ENCODE measurements around the gene PDE1C. TPM values are rescaled to one million over a fixed set of nuclear protein-coding genes. Genes with fewer than 3 reads are reported as not detected.

PDE1C gene
- total and polyA plus RNA-seq, 2 of the 4 experiments (the other 2 are of a cell fraction): 14.2 to 61.5 TPM

GRCh38 chr7:32025381-32026082 is 44.7 kb downstream of the PDE1C start:
- no TSS peak for BruUV-seq (replicated peaks)
- Histone ChIP-seq H2BK20ac (ENCODE audit: low read depth, low read length) (no peak overlapping the region), H3K9ac (ENCODE audit: low read depth, low read length) (no peak overlapping the region), H2BK15ac (ENCODE audit: low read depth, low read length) (no peak overlapping the region; the same call in 2 of the 3 replicates), H4K5ac (ENCODE audit: low read depth, low read length) (no peak overlapping the region; the same call in 1 of the 2 replicates), H2AK9ac (replicated peaks; ENCODE audit: low read depth, low read length, poor library complexity) (no peak overlapping the region), H3K4me3 (ENCODE audit: insufficient read depth, low read depth, low read length) (no peak overlapping the region), H4K20me1 (ENCODE audit: insufficient read depth, low read length) (no peaks in the 10 kb centered on the region), H4K91ac (ENCODE audit: insufficient read depth, low read depth, low read length) (no peak overlapping the region), H4K8ac (ENCODE audit: low read depth in 2 of 2, low read length in 2 of 2) (no peak overlapping the region), H3K4ac (ENCODE audit: low read depth, low read length) (no peak overlapping the region), H3K9me1 (ENCODE audit: insufficient read depth, low read length) (no peaks in the 10 kb centered on the region), H3K14ac (replicated peaks; ENCODE audit: low read depth, low read length) (no peak overlapping the region), H3K27ac (ENCODE audit: insufficient read depth, low read length) (no peak overlapping the region), H3K36me3 (ENCODE audit: control insufficient read depth, insufficient read depth, low read length) (no peaks in the 10 kb centered on the region), H2BK120ac (ENCODE audit: low read depth, low read length) (no peak overlapping the region), H3K79me1 (ENCODE audit: low read depth in 1 of 2, low read length in 2 of 2) (peaks cover 7 to 12% of the 10 kb centered on the region in 2 experiments; a peak in 3 of 4 replicates), H2AK5ac (ENCODE audit: low read depth, low read length) (no peak overlapping the region; the same call in 1 of the 2 replicates), H3K23ac (ENCODE audit: low read depth, low read length) (no peak overlapping the region), H3K4me2 (ENCODE audit: low read depth, low read length) (no peak overlapping the region), H2AFZ (replicated peaks; ENCODE audit: low read length, poor library complexity) (no peak overlapping the region), H3K27me3 (ENCODE audit: control insufficient read depth, insufficient read depth, low read length) (no peaks in the 10 kb centered on the region), H3K18ac (ENCODE audit: low read depth, low read length) (no peak overlapping the region; the same call in 1 of the 2 replicates), H3K4me1 (ENCODE audit: control insufficient read depth, insufficient read depth, low read length) (peaks cover 4% of the 10 kb centered on the region; the same call in 1 of the 2 replicates), H3K9me3 (ENCODE audit: control insufficient read depth, insufficient read depth, low read length) (no peaks in the 10 kb centered on the region), H2BK5ac (ENCODE audit: low read depth, low read length, poor library complexity, severe bottlenecking) (no peak overlapping the region), H3K56ac (ENCODE audit: extremely low read depth, insufficient read depth, low read length) (no peak overlapping the region)
- CTCF ChIA-PET: no interaction called here
- no peak for DNase-seq
- POLR2A ChIA-PET (ENCODE audit: unreplicated experiment): no interaction called here
- 53% methylated on average over 2 of the region's 6 CpGs; no CpG with 5 or more reads in 1 of the 2 experiments for WGBS, 2 experiments (ENCODE audit: extremely low coverage in 2 of 2, insufficient read length in 1 of 2)
- dilution Hi-C loops (cut with HindIII; ENCODE audit: low sequenced_read_pairs, unreplicated experiment): no loop called here
- intact Hi-C loops (cut with micrococcal nuclease): no loop called here
- in situ Hi-C loops (cut with MboI; ENCODE audit: low sequenced_read_pairs): no loop called here
- ATAC-seq (ENCODE audit: low read depth): no peak
- TF ChIP-seq NFE2L2 (IDR thresholded peaks at IDR 0.05; ENCODE audit: low read depth, low read length) (no peak), FOS (IDR thresholded peaks at IDR 0.05; ENCODE audit: low read depth, low read length) (no peak), MXI1 (IDR thresholded peaks at IDR 0.05; ENCODE audit: borderline replicate concordance, low read depth, low read length) (no peak), RCOR1 (IDR thresholded peaks at IDR 0.05; ENCODE audit: insufficient replicate concordance, low read length) (no peak), RFX5 (IDR thresholded peaks at IDR 0.05; ENCODE audit: low read depth, low read length) (no peak), MAFK (IDR thresholded peaks at IDR 0.05; ENCODE audit: low read depth, low read length) (no peak), RAD21 (IDR thresholded peaks at IDR 0.05; ENCODE audit: low read length) (no peak), MAZ (IDR thresholded peaks at IDR 0.05; ENCODE audit: borderline replicate concordance, low read depth, low read length) (no peak), SMC3 (IDR thresholded peaks at IDR 0.05; ENCODE audit: low read depth, low read length) (no peak), CEBPB (IDR thresholded peaks at IDR 0.05; ENCODE audit: low read depth, low read length) (no peak), POLR2A (IDR thresholded peaks at IDR 0.05; ENCODE audit: low read depth, low read length) (no peak)
- TF ChIP-seq, protein P1, sequence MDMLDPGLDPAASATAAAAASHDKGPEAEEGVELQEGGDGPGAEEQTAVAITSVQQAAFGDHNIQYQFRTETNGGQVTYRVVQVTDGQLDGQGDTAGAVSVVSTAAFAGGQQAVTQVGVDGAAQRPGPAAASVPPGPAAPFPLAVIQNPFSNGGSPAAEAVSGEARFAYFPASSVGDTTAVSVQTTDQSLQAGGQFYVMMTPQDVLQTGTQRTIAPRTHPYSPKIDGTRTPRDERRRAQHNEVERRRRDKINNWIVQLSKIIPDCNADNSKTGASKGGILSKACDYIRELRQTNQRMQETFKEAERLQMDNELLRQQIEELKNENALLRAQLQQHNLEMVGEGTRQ (IDR thresholded peaks at IDR 0.05; ENCODE audit: low read depth, low read length): no peak
- TF ChIP-seq, protein P2, sequence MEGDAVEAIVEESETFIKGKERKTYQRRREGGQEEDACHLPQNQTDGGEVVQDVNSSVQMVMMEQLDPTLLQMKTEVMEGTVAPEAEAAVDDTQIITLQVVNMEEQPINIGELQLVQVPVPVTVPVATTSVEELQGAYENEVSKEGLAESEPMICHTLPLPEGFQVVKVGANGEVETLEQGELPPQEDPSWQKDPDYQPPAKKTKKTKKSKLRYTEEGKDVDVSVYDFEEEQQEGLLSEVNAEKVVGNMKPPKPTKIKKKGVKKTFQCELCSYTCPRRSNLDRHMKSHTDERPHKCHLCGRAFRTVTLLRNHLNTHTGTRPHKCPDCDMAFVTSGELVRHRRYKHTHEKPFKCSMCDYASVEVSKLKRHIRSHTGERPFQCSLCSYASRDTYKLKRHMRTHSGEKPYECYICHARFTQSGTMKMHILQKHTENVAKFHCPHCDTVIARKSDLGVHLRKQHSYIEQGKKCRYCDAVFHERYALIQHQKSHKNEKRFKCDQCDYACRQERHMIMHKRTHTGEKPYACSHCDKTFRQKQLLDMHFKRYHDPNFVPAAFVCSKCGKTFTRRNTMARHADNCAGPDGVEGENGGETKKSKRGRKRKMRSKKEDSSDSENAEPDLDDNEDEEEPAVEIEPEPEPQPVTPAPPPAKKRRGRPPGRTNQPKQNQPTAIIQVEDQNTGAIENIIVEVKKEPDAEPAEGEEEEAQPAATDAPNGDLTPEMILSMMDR (conservative IDR thresholded peaks at IDR 0.05; ENCODE audit: low read depth, low read length): no peak
- TF ChIP-seq, protein P3, sequence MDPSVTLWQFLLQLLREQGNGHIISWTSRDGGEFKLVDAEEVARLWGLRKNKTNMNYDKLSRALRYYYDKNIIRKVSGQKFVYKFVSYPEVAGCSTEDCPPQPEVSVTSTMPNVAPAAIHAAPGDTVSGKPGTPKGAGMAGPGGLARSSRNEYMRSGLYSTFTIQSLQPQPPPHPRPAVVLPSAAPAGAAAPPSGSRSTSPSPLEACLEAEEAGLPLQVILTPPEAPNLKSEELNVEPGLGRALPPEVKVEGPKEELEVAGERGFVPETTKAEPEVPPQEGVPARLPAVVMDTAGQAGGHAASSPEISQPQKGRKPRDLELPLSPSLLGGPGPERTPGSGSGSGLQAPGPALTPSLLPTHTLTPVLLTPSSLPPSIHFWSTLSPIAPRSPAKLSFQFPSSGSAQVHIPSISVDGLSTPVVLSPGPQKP (IDR thresholded peaks at IDR 0.05; ENCODE audit: borderline replicate concordance, low read depth, low read length): no peak

Data from IMR-90 (cell line).